ENCODE data around the gene CDK6. TPM values are rescaled to one million over a fixed set of nuclear protein-coding genes. Genes with fewer than 3 reads are reported as not detected.

CDK6 gene
- total and polyA plus RNA-seq, 4 donors: 3.3 to 35.0 (median 12.0) TPM

- 92% methylated on average over 5 of the region's 5 CpGs for WGBS
Measured at GRCh38 chr7:92631067-92631849, 205.1 kb downstream of the CDK6 start.

More at GRCh38 chr7:92631067-92631849, 205.1 kb downstream of the CDK6 start:
- peaks cover 0 to 16% (median 9%) of the 10 kb centered on the region in 4 donors for H3K4me1 ChIP-seq (ENCODE audit: control insufficient read depth in 4 of 4, insufficient read depth in 4 of 4, low read length in 3 of 4)
- no peaks in the 10 kb centered on the region for H3K27me3 ChIP-seq (ENCODE audit: control insufficient read depth in 4 of 4, insufficient read depth in 4 of 4, low read length in 3 of 4)
- peaks cover 0 to 2% (median 0%) of the 10 kb centered on the region in 4 donors for H3K36me3 ChIP-seq (ENCODE audit: control insufficient read depth in 4 of 4, insufficient read depth in 3 of 4, low read depth in 1 of 4, low read length in 3 of 4)
- no peaks in the 10 kb centered on the region for H3K9me3 ChIP-seq (ENCODE audit: control insufficient read depth in 4 of 4, low read length in 3 of 4)
- DNase-seq (ENCODE audit: low spot score): no peak
- no peak overlapping the region for H3K9ac ChIP-seq (ENCODE audit: low read depth in 1 of 2, low read length in 2 of 2)
- H3K27ac ChIP-seq (ENCODE audit: low read depth in 1 of 2, low read length in 2 of 2): no peak overlapping the region
- TF ChIP-seq NR2F2 (IDR thresholded peaks at IDR 0.05) (no peak), SP1 (IDR thresholded peaks at IDR 0.05) (no peak), EGR1 (IDR thresholded peaks at IDR 0.05; ENCODE audit: low read depth in 2 of 2) (no peak), GABPA (IDR thresholded peaks at IDR 0.05 in 1 of 2, conservative IDR thresholded peaks at IDR 0.05 in 1 of 2) (no peak), YY1 (IDR thresholded peaks at IDR 0.05) (no peak), HNF4A (conservative IDR thresholded peaks at IDR 0.05) (no peak), HNF4G (IDR thresholded peaks at IDR 0.05) (no peak), REST (IDR thresholded peaks at IDR 0.05) (no peak), MAX (IDR thresholded peaks at IDR 0.05) (no peak), ATF3 (IDR thresholded peaks at IDR 0.05) (no peak), CTCF (IDR thresholded peaks at IDR 0.05; ENCODE audit: low read depth, low read length, missing input control) (no peak), RAD21 (IDR thresholded peaks at IDR 0.05) (no peak), FOXA1 (IDR thresholded peaks at IDR 0.05) (no peak), JUND (IDR thresholded peaks at IDR 0.05) (no peak), TAF1 (conservative IDR thresholded peaks at IDR 0.05) (no peak), ZBTB33 (IDR thresholded peaks at IDR 0.05) (no peak), FOXA2 (IDR thresholded peaks at IDR 0.05) (no peak), RXRA (IDR thresholded peaks at IDR 0.05) (no peak)
- no peak overlapping the region for H3K4me3 ChIP-seq (ENCODE audit: low read depth in 1 of 3, low read length in 3 of 3)

All from liver (tissue), 9 donors.